Measurements from ENCODE around the gene KCNK16.

- no peak for TF ChIP-seq POLR2A (IDR thresholded peaks at IDR 0.05)
- TF ChIP-seq, protein P1, sequence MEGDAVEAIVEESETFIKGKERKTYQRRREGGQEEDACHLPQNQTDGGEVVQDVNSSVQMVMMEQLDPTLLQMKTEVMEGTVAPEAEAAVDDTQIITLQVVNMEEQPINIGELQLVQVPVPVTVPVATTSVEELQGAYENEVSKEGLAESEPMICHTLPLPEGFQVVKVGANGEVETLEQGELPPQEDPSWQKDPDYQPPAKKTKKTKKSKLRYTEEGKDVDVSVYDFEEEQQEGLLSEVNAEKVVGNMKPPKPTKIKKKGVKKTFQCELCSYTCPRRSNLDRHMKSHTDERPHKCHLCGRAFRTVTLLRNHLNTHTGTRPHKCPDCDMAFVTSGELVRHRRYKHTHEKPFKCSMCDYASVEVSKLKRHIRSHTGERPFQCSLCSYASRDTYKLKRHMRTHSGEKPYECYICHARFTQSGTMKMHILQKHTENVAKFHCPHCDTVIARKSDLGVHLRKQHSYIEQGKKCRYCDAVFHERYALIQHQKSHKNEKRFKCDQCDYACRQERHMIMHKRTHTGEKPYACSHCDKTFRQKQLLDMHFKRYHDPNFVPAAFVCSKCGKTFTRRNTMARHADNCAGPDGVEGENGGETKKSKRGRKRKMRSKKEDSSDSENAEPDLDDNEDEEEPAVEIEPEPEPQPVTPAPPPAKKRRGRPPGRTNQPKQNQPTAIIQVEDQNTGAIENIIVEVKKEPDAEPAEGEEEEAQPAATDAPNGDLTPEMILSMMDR (IDR thresholded peaks at IDR 0.05) = no peak
- no peak for TF ChIP-seq POLR2AphosphoS5 (IDR thresholded peaks at IDR 0.05)
Observed at GRCh38 chr6:39268171-39268570, 54.3 kb downstream of the KCNK16 start.

Measured in breast epithelium (tissue), 3 donors.